Psoas muscle (tissue), 8 donors: ENCODE results near the gene COX7A2L. TPM values are rescaled to one million over a fixed set of nuclear protein-coding genes. Genes with fewer than 3 reads are reported as not detected.
"Not testable (repeated sequence)": the region's sequence is repeated elsewhere in the genome, so short reads cannot be mapped to it uniquely, and the experiment has no call there.

ENCODE experiments used
- ATAC-seq, 4 donors: fragments of 200-7000 bp; cut with Tn5 transposase; one replicate each; pipeline ENCODE4 v1.9.1; 2020; ENCODE audit warnings: moderate library complexity in 3 of 4, mild to moderate bottlenecking in 2 of 4
- DNase-seq, 2 donors: peaks; one replicate each; pipeline ENCODE4 v3.0.0-alpha.2; 2020
- H3K27ac ChIP-seq: fragments of 200-600 bp; one replicate; pipeline ENCODE4 v1.8.0; 2022
- H3K27me3 ChIP-seq, 3 donors: fragments of 200-600 bp in 1 of 3; one replicate each; pipeline versions ENCODE4 v1.6.1 to v1.8.0; 2013 to 2022; ENCODE audit warnings: low read length in 2 of 3, mild to moderate bottlenecking in 2 of 3, moderate library complexity in 1 of 3; ENCODE audit not compliant: insufficient read depth in 3 of 3
- H3K36me3 ChIP-seq, 2 donors: fragments of 200-600 bp in 1 of 2; one replicate each; pipeline versions ENCODE4 v1.6.1 to v1.8.0; 2013 to 2022; ENCODE audit warnings: low read depth in 1 of 2, mild to moderate bottlenecking in 1 of 2, moderate library complexity in 1 of 2; ENCODE audit not compliant: insufficient read depth in 1 of 2
- H3K4me1 ChIP-seq: fragments of 200-600 bp; one replicate; pipeline ENCODE4 v1.8.0; 2022
- H3K4me3 ChIP-seq: fragments of 200-600 bp; one replicate; pipeline ENCODE4 v1.8.0; 2022; ENCODE audit warnings: mild to moderate bottlenecking
- H3K9me3 ChIP-seq: fragments of 200-600 bp; one replicate; pipeline ENCODE4 v1.8.0; 2022
- CTCF ChIP-seq: fragments of 200-600 bp; IDR thresholded peaks from one replicate; pipeline ENCODE4 v1.8.0; 2022; ENCODE audit warnings: antibody characterized with exemption
- WGBS, 3 donors: extraction: QIAGEN DNeasy Blood & Tissue Kit; methylation state at CpG; one replicate each; pipeline versions ENCODE4 v1.1.6 to v1.1.7; 2013; 5-methylcytosine and 5-hydroxymethylcytosine counted together
- intact Hi-C, 2 donors: fragments of 100-400 bp; cut with DNase I; formaldehyde crosslinking; loops; one replicate each; pipeline versions ENCODE4 v1.11.0 to v1.14.2; 2022
- polyA plus RNA-seq, 3 donors: library from polyadenylated mRNA; stranded (reverse); fragments of 200-250 nt; gene quantifications; one replicate each; pipeline ENCODE4 v1.2.3, GENCODE V29; 2013
- total RNA-seq, 4 donors: library from RNA; stranded (reverse); fragmentation: NEBNext Ultra II Directional in 2 of 4; extraction: Animal tissue kit (Norgen Biotek cat#: 25700) in 2 of 4; gene quantifications; one replicate each; pipeline versions ENCODE4 v1.2.1 to v1.2.4, GENCODE V29; 2021 to 2023
- donor health status: healthy with polysubstance abuse.
- donor health status: DM: no; HTN: no; CAD: no; lungs with moderate emphysema.
- donor health status: Bipolar disorder and iron deficiency.
- donor health status: healthy.
- donor health status: DM: yes; HTN: yes; CAD: no.
- donor health status: DM: no; HTN: no; CAD: no.
- donor health status: DM: no; HTN: no; CAD: no.
- donor health status: DM: yes; HTN: yes; CAD: no.

Gene COX7A2L
- total and polyA plus RNA-seq, 7 donors, result 58.1 to 176 (median 75.4) TPM

GRCh38 chr2:42401773-42402172 lies 40.8 kb upstream of the COX7A2L start:
- Histone ChIP-seq H3K9me3 (no peaks in the 10 kb centered on the region), H3K36me3 (no peaks in the 10 kb centered on the region), H3K27ac (no peak overlapping the region), H3K4me1 (no peaks in the 10 kb centered on the region), H3K4me3 (no peak overlapping the region), H3K27me3 (no peaks in the 10 kb centered on the region)
- no peak for TF ChIP-seq CTCF
- 90 to 92% (median 91%) methylated on average over 6 of the region's 6 CpGs for WGBS, 3 donors
- DNase-seq (no peak), ATAC-seq (no peak)
- intact Hi-C loops, result no loop called here

DNA sequence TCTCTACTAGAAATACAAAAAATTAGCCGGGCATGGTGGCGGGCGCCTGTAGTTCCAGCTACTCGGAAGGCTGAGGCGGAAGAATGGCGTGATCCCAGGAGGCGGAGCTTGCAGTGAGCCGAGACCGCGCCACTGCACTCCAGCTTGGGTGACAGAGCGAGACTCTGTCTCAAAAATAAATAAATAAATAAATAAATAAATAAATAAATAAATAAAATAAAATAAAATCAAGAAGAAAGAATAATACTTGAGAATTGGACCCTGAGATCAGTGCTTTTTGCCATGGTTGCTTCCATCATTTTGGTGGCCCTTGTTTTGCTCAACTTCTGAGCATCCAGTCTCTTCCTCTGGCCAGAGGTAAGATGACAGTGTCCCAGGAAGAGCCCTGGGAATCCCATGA lies 37.0 kb upstream of the COX7A2L start:
- WGBS, 3 donors, result 95 to 98% (median 96%) methylated on average over 11 of the region's 11 CpGs
- intact Hi-C loops, ATAC-seq, H3K27me3 ChIP-seq, H3K4me3 ChIP-seq, H3K4me1 ChIP-seq, H3K36me3 ChIP-seq, H3K9me3 ChIP-seq, DNase-seq, H3K27ac ChIP-seq: not testable (repeated sequence)

DNA sequence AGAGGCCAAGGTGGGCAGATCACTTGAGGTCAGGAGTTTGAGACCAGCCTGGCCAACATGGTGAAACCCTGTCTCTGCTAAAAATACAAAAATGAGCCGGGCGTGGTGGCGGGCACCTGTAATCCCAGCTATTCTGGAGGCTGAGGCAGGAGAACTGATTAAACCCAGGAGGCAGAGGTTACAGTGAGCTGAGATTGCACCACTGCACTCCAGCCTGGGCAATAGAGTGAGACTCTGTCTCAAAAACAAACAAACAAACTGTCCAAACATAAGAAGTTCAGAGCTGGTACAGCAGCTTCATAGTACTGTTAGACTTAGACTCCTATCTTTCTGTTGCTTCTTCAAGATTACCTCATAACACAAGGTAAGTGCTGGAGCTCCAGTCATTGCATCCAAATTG lies 32.3 kb upstream of the COX7A2L start:
- intact Hi-C loops, H3K27me3 ChIP-seq, H3K9me3 ChIP-seq, H3K4me3 ChIP-seq, DNase-seq, ATAC-seq, H3K36me3 ChIP-seq, H3K27ac ChIP-seq, H3K4me1 ChIP-seq: not testable (repeated sequence)
- WGBS, 3 donors, result 92 to 98% (median 98%) methylated on average over 3 of the region's 3 CpGs

- ATAC-seq, result no peak
- Histone ChIP-seq H3K4me3 (no peak overlapping the region), H3K27ac (no peak overlapping the region), H3K9me3 (no peaks in the 10 kb centered on the region), H3K4me1 (no peaks in the 10 kb centered on the region), H3K36me3 (no peaks in the 10 kb centered on the region), H3K27me3 (peaks cover 0 to 2% (median 0%) of the 10 kb centered on the region in 3 donors)
- TF ChIP-seq CTCF, result no peak
- intact Hi-C loops, result no loop called here
- 87 to 95% (median 93%) methylated on average over 1 of the region's 1 CpG for WGBS, 3 donors
- DNase-seq, result no peak
Measured at GRCh38 chr2:42392191-42392590, 31.2 kb upstream of the COX7A2L start.

- intact Hi-C loops, result no loop called here
- no peaks in the 10 kb centered on the region for H3K36me3 ChIP-seq
- WGBS, 3 donors, result 70 to 72% (median 71%) methylated on average over 5 of the region's 5 CpGs
- H3K4me3 ChIP-seq, result no peak overlapping the region
- H3K9me3 ChIP-seq, result no peaks in the 10 kb centered on the region
- ATAC-seq, result no peak
- no peaks in the 10 kb centered on the region for H3K27me3 ChIP-seq
- no peaks in the 10 kb centered on the region for H3K4me1 ChIP-seq
- no peak for TF ChIP-seq CTCF
- no peak for DNase-seq
- H3K27ac ChIP-seq, result no peak overlapping the region
Measured at GRCh38 chr2:42390401-42390969, 29.5 kb upstream of the COX7A2L start.

- no peaks in the 10 kb centered on the region for H3K27me3 ChIP-seq
- no peaks in the 10 kb centered on the region for H3K9me3 ChIP-seq
- WGBS, 3 donors, result 89 to 95% (median 92%) methylated on average over 5 of the region's 5 CpGs
- no peak for ATAC-seq
- H3K4me3 ChIP-seq, result no peak overlapping the region
- H3K36me3 ChIP-seq, result no peaks in the 10 kb centered on the region
- no peak overlapping the region for H3K27ac ChIP-seq
- intact Hi-C loops, result no loop called here
- DNase-seq, result no peak
- no peak for TF ChIP-seq CTCF
- no peaks in the 10 kb centered on the region for H3K4me1 ChIP-seq
Measured at GRCh38 chr2:42386682-42387081, 25.7 kb upstream of the COX7A2L start.
